GM18861 (cell line): ENCODE data around the gene FAM151A.
"Not testable (repeated sequence)": the region's sequence is repeated elsewhere in the genome, so short reads cannot be mapped to it uniquely, and the experiment has no call there.

Experiments
- ATAC-seq: cut with Tn5 transposase; IDR thresholded peaks from one replicate; pipeline ENCODE4 v1.9.1; 2021; ENCODE audit not compliant: unreplicated experiment

Gene FAM151A

DNA sequence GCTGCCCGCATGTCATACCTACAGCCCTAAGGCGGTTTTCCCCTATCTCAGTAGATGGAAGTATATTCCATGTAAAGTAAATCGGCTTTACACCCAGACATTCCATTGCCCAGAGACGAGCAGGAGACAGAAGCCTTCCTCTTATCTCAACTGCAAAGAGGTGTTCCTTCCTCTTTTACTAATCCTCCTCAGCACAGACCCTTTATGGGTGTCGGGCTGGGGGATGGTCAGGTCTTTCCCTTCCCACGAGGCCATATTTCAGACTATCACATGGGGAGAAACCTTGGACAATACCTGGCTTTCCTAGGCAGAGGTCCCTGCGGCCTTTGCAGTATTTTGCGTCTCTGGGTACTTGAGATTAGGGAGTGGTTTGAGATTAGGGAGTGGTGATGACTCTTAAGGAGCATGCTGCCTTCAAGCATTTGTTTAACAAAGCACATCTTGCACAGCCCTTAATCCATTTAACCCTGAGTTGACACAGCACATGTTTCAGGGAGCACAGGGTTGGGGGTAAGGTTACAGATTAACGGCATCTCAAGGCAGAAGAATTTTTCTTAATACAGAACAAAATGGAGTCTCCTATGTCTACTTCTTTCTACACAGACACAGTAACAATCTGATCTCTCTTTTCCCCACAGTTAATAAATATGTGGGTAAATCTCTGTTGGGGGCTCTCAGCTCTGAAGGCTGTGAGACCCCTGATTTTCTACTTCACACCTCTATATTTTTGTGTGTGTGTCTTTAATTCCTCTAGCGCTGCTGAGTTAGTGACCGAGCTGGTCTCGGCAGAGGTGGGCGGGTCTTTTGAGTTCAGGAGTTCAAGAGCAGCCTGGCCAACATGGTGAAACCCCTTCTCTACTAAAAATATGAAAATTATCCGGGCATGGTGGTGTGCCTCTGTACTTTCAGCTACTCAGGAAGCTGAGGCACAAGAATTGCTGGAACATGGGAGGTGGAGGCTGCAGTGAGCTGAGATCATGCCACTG lies 13.4 kb upstream of the FAM151A start:
- not testable (repeated sequence) for ATAC-seq

DNA sequence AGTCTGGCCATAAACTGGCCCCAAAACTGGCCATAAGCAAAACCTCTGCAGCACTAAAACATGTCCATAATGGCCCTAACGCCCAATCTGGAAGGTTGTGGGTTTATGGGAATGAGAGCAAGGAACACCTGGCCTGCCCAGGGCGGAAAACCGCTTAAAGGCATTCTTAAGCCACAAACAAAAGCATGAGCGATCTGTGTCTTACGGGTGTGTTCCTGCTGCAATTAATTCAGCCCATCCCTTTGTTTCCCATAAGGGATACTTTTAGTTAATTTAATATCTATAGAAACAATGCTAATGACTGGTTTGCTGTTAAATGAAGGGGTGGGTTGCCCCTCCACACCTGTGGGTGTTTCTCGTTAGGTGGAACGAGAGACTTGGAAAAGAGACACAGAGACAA lies 12.5 kb upstream of the FAM151A start:
- not testable (repeated sequence) for ATAC-seq

DNA sequence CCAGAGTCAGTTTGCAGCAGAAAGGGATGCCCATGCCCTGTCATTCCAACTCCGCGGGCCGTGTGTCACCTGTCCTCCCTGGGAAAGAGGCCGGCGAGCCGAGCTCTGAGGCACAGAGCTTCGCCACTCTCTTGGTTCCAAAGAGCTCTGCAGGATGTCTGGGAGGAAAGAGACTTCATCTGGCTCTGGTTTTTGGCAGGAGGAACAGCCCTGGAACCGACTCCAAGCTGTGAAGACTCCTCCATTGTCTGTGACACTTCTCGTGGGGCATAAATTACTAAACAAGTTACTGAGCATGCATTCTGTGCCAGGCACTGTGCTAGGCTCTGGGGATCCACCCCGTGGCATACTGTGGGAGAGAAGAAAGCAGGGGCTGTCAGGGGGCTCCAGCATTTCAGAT lies 3.9 kb upstream of the FAM151A start:
- no peak for ATAC-seq

DNA sequence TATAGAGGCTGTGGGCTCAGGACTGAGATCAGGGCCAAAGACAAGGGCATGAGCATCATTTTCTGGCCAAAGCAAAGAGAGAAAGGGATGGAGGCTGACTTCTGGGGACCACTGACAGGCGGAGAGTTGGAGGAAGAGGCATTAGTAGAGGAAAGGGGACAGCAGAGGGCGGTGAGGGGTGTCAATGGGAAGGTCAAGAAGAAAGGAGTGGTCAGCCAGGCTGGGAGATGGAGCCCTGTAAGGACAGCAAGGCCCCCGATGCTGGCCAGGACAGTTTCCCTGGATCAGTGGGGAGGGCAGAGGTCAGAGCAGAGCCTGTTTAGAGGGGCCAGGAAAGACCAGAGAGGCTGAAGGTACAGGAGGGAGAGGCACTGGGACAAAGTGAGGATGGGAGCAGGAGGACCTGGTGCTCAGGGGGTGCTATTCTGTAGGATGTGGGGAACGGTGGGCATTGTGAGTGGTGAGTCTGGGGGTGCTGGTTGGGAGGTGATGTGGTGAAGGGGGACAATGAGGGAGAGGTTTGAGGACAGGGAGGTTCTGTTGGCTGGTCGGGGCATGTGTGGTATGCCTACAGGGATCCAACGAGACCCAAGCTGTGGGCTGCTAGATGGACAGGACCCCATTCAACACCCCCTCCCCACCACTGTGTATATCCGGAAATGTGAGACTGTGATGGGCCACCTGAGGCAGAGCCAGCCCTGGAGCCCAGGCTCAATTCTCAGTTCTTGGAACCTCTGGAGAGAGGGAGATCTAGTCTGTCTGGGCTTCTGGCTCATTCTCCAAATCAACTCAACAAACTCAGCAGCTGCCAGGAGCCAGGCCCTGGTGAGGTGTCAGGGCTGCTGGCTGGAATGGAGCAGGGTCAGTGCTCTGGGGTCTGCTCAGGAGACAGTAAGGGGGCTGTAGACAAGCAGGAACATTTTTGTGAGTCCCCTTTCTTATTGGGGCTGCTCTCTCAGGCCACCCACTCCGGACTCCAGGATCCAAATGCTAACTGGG lies 1.4 kb upstream of the FAM151A start:
- no peak for ATAC-seq

DNA sequence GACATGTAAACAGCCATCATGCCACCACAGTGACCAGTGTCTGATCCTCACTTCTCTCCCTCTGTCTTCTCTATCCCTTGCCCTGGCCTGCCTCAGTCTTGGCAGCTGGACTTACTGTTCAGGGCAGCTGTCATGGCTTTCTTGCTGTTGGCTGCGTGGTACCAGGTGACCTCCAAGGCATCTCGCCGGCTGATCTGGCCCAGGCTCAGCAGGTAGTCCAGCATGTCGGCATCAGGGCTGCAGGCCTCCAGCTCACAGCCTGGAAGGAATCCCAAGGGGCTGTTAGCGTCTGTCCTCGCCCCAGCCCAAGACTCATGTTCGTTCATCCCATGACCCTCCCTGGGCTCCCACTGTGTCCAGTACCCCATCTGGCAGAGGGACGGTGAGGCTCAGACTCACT lies 3.6 kb downstream of the FAM151A start:
- ATAC-seq = no peak

DNA sequence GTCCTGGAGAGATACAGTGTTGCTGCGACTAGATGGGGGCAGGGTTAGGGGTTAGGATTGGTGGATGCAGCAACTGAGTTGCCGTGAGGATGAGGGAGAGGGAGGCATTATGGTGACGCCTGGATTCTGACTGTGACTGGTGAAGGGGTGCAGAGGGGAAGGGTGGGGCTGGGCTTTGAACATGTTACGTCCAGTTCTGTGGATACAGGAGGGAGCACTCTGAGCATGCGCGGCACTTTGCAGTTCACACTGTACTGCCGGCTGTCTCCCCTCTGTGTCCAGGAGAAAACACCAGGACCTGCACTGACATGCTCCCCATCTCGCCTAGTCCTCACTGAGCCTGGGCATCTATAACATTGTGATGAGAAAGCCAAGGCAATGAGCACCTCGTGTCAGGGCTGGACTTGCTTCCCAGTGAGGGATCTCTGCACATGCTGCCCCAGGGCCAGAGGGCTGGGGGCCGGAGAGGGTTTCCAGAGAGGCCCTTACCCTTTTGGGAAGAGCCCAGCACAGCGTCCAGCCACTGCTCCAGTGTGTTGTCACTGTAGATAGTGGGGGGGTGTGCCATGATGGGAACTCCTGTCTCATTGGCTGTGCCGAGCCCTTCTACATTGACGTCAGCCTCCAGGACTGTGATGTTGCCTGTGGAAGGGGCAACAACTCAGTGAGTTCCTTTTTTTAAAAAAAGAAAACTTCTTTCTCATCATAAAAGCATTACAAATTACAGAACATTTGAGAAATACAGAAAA lies 7.6 kb downstream of the FAM151A start:
- ATAC-seq = no peak

DNA sequence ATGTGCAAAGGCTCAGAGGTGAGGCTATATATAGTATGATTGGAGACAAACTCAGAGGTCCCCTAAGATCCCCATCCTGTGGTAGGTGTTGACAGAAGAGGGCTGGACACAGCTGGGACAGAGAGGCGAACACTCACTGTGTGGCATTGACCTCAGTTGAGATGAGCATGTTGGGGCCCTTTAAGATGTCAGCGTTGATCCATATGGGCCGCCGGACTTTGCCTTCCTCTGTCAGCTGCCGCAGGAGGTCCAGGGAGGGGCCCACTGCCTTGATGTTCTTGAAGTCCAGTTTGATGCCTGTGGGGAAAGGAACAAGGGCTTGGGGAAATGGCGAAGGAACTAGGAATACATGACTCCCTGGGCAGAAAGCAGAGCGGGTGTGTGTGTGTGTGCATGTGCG lies 8.8 kb downstream of the FAM151A start:
- ATAC-seq = no peak

DNA sequence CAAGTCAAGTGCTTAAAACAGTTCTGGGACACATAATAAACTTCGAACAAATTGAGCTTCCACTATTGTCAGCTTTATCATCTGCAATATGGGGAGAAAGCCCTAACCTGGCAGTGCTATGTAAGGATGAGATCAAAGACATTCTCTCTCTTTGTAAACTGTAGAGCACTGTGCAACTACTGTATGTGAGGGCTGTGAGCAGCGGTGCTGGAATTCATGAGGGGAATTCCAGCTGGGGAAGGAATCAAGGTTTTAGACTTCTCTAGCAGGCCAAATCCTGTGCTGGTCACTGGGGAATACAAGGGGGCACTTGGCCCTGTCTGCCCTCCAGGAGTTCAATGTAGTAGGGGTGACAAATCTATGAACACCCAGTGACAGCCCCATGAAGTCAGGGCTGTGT lies 9.3 kb downstream of the FAM151A start:
- no peak for ATAC-seq

DNA sequence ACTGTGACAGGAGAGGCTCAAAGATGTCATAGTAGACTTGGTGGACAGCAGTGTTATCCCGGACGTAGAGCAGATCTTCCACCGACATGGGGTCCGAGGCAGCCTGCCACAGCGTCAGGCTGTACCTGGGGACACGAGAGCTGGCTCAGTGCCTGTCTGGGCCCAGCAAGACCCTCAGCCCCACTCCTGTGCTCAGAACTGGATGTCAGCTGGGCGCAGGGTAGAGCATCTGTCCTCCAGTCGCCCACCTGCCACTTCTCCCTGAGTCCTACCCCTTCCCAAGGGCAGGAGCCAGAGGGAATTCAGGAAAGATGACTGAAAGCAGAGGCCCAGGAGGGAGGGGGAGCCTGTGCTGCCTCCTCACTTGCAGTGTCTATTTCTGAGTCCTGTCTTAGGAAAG lies 11.7 kb downstream of the FAM151A start:
- ATAC-seq = no peak

DNA sequence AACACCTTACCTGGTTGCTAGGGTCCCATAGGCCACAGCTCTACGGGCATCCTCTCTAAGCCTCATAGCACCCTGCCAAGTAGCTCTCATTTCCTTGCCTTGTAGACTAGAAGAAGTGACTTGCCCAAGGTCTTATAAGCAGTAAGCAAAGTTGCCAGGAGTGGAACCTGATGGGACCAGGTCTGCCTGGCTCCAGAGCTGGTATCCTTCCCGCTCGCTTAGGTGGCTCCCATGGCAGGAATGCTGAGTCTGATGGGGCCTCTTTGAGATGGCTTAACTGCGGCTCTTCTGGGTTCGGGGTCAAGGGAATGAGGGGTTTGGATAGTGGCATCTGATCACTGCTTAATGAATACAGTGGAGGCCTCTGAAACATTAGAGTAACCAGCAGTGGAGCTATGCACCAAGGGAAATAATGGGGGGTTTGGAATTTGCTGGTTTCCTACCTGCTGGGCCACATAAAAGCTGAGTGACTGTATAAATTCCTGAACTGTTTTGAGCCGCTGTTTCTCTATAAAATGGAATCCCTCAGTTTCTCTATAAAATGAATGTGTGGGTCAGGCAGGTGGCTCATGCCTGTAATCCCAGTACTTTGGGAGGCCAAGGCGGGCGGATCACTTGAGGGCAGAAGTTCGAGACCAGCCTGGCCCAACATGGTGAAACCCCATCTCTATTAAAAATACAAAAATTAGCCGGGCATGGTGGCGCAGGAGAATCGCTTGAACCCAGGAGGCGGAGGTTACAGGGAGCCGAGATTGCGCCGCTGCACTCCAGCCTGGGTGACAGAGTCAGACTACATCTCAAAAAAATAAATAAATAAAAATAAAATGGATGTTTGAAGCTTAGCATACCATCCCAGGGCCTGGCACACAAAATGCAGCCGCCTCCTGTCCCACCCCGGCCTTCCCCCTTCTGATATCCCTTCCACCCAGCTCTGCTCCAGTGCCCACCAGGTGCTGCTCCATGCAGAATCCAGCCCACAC lies 12.4 kb downstream of the FAM151A start:
- ATAC-seq = no peak

DNA sequence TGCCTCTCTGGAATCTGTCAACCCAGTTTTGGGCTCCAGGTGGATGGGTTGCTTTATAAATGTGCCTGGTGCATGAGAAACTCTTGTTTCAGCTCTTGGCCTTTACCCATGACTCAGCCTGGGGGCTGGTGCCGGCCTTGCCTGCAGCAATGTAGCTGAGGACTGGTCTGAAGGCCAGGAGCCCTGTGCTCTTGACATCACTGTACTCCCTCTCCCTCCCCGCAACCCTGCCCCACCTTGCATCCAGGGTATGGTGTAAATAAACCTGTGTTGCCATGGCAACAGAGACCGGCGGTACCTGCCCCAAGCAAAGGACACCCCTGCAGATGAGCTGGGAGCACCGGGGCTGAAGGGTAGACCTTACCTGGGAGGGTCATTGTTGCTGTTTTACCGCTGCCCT lies 13.3 kb downstream of the FAM151A start:
- no peak for ATAC-seq

DNA sequence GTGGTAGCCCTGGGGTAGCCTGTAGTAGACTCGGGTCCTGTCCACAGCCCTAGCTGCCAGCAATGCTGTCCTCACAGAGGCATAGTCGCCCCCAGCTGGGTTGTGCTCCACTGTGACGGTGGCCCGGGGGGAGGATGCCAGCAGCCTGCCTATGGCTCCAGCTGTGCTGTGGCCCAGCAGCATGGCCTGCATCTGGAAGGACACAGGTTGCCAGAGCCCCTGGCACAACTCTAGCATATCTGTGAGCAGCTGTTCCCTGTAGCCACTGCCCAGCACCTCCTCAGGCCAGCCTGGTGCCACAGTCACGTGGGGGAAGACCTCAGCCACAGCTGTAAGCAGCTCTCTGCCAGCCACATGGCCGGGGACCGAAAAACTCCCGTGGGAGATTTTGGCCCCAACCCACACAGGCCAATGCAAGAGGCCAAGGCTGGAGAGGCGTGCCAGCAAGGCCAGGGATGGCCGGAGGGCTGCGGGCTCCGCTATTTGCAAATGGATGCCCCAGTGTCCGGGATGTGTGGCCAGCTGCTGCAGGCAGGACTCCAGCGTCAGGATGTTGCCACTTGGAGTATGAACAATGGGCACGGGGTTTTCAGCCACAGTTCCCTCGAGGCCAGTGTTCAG lies 13.9 kb downstream of the FAM151A start:
- no peak for ATAC-seq

DNA sequence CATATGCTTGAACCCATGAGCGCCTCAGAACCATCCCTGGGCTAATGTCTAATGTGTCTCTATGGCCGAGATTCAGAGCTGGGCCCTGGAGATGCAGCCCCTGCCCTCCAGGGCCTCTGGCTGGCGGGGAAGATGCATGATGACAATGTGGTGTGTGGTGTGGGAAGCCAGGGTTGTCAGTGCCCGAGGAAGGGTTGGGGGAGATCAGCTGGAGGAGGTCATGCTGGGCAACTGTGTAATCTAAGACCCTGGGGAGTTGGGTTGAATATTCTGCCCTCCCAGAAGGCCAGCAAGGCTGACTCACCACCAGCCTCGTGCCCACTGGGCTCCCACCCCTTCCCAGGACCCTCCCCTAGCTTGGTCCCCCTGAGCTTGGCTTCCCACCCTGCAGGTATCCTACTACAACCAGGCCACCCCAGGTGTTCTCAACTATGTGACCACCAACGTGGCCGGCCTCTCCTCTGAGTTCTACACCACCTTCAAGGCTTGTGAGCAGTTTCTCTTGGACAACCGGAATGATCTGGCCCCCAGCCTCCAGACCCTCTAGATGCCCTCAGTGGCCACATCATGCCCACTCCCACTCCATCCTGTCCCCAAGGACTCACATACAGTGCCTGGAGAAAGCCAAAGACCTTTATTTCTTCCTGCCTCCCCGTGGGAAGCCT lies 14.6 kb downstream of the FAM151A start:
- no peak for ATAC-seq

DNA sequence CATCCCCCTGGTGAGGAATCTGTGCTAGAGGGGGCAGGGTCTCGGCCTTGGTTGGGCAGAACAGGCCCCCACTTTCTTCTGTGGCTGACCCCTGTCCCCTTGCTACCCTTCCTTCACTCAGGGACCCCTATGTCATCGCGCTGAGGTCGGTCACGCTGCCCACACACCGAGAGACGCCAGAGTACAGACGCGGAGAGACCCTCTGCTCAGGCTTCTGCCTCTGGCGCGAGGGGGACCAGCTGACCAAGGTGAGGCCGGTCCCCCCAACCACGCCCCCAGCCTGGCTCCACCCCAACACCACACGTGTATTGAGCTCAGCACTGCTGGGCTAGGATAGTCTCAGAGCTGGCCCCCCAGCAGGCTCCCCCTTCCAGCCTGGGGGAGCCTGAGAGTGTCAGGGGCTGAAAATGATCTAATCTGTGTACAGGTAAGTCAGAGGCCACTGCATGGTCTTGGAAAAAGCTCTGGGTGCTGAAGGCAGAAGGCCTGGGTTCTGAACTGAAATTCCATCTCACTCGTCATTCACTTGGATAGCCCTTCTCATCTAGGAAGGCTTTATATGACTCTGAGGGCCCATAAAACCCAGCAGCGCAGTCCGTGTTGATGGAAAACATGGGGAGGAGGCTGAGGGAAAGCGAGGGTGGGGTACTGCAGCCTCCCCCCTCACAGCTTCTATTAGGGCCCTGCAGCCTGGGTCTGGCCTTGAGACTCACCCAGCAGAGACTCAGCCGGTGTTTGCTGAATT lies 15.3 kb downstream of the FAM151A start:
- no peak for ATAC-seq

DNA sequence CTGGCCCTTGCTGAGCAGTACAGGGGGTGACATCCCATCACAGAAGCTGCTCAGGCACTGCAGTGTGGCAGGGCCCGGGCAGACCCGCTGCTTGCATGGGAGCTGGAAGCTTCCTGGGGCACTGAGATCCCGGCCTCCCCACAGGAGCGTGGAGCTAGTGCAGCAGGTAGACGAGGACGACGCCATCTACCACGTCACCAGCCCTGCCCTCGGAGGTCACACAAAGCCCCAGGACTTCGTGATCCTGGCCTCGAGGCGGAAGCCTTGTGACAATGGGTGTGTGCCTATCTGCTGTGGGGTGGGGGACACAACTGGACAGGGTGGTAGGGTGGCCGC lies 16.4 kb downstream of the FAM151A start:
- no peak for ATAC-seq

DNA sequence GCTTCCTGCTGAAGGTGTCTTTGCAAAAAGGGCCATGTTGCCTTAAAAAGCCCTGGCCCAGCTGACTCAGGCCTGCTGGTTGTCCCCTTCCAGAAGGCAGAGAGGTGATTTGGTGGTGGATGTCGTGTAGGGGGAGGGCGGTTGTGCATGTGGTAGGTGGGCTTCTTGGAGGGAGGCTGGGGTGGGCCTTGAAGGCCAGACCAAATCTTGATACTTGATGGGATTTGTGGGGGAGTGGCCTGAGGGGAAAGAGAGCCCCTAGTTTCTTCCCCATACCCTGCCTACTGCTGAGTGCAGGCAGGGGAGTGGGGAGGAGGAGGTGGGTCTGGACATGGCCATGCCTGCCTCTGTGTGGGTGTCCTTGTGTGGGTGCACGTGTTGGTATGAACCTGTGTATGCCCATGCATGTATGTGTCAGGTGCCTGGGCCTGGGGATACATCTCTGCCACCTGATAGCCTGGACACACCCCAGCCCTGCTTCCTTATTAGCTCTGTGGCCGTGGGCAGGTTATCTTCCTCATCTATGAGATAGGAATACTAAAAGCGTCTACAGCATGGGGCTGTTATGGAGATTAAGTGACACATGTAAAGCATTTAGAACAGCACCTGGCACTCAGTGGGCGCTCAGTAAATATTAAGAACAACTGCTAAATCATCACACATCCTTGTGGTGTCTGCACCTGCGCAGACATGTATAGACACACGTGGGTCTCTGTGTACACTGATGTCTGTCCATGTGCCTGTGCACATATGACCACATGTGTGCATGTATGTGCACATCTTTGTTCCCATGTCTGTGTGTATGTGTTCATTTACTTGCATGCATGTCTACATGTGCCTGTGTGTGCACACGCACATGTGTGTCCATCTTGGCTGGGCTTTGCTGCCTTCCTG lies 17.0 kb downstream of the FAM151A start:
- no peak for ATAC-seq
